Endodermal cell (in vitro differentiated cells): ENCODE results near the gene ACAP2. TPM values are rescaled to one million over a fixed set of nuclear protein-coding genes. Genes with fewer than 3 reads are reported as not detected.

Source experiments
- DNase-seq: peaks from one replicate; pipeline ENCODE4 v3.0.0-alpha.2; 2017
- H3K27ac ChIP-seq: 2 replicates; pipeline ENCODE4 v1.5.1; 2013; ENCODE audit warnings: mild to moderate bottlenecking, low read depth, low read length, moderate library complexity
- H3K27me3 ChIP-seq: 2 replicates; pipeline ENCODE4 v1.6.1; 2013; ENCODE audit warnings: mild to moderate bottlenecking, low read length, moderate library complexity; ENCODE audit not compliant: insufficient read depth, control insufficient read depth, poor library complexity, severe bottlenecking
- H3K36me3 ChIP-seq: 2 replicates; pipeline ENCODE4 v1.7.0; 2013; ENCODE audit warnings: mild to moderate bottlenecking, low read length, moderate library complexity; ENCODE audit not compliant: control insufficient read depth, insufficient read depth
- H3K4me1 ChIP-seq: one replicate; pipeline ENCODE4 v1.7.0; 2013; ENCODE audit warnings: low read length; ENCODE audit not compliant: control insufficient read depth, insufficient read depth
- H3K4me3 ChIP-seq: 2 replicates; pipeline ENCODE4 v1.5.1; 2013; ENCODE audit warnings: mild to moderate bottlenecking, low read length, moderate library complexity
- H3K9ac ChIP-seq: 2 replicates; pipeline ENCODE4 v1.6.1; 2013; ENCODE audit warnings: mild to moderate bottlenecking, low read length, moderate library complexity; ENCODE audit not compliant: poor library complexity, severe bottlenecking; ENCODE audit errors: extremely low read depth
- H3K9me3 ChIP-seq: 2 replicates; pipeline ENCODE4 v1.6.1; 2013; ENCODE audit warnings: mild to moderate bottlenecking, low read length, moderate library complexity; ENCODE audit not compliant: control insufficient read depth
- H3K27ac Mint-ChIP-seq: 2 replicates; pipeline ENCODE4 v1.8.0; 2020; ENCODE audit warnings: mixed read lengths
- H3K27me3 Mint-ChIP-seq: 2 replicates; pipeline ENCODE4 v1.8.0; 2021; ENCODE audit warnings: mild to moderate bottlenecking, mixed read lengths; ENCODE audit not compliant: insufficient read depth
- H3K36me3 Mint-ChIP-seq: 2 replicates; pipeline ENCODE4 v1.8.0; 2020; ENCODE audit warnings: low read depth, mixed read lengths
- H3K4me1 Mint-ChIP-seq: 2 replicates; pipeline ENCODE4 v1.8.0; 2020; ENCODE audit warnings: mixed read lengths
- H3K4me3 Mint-ChIP-seq: 2 replicates; pipeline ENCODE4 v1.8.0; 2020; ENCODE audit warnings: mild to moderate bottlenecking, moderate library complexity, mixed read lengths
- H3K9me3 Mint-ChIP-seq: 2 replicates; pipeline ENCODE4 v1.8.0; 2020; ENCODE audit warnings: mild to moderate bottlenecking, mixed read lengths
- CTCF ChIP-seq: fragments of 200-600 bp; sonication (generic); conservative IDR thresholded peaks from 2 replicates; pipeline ENCODE4 v1.5.0; 2021; ENCODE audit warnings: antibody characterized with exemption, mild to moderate bottlenecking
- WGBS, 2 experiments: methylation state at CpG; one replicate each; pipeline versions ENCODE4 v1.1.5 to v1.1.7; 2013; ENCODE audit warnings: missing lambda C conversion rate in 2 of 2, mixed read lengths in 1 of 2; ENCODE audit not compliant: insufficient coverage in 1 of 2, insufficient read length in 1 of 2; 5-methylcytosine and 5-hydroxymethylcytosine counted together
- total RNA-seq, 2 donors: library from RNA; stranded (reverse); fragmentation: NEBNext Ultra II Directional in 1 of 2; extraction: Animal tissue kit (Norgen Biotek cat#: 25700) in 1 of 2; gene quantifications; 2 replicates in 1 of 2; 3 replicates in 1 of 2; pipeline ENCODE4 v1.2.1, GENCODE V29; 2021

Gene ACAP2
- total RNA-seq, 2 donors from 2014 or later, result 61.9 to 70.5 TPM

GRCh38 chr3:195410546-195410945 lies 32.3 kb downstream of the ACAP2 start:
- TF ChIP-seq CTCF, result no peak
- H3K36me3 Mint-ChIP-seq, result peaks cover 33% of the 10 kb centered on the region
- Histone ChIP-seq H3K36me3 (peaks cover 17% of the 10 kb centered on the region), H3K4me1 (no peaks in the 10 kb centered on the region), H3K9me3 (peaks cover 14% of the 10 kb centered on the region), H3K9ac (no peak overlapping the region), H3K4me3 (no peak overlapping the region), H3K27me3 (no peaks in the 10 kb centered on the region), H3K27ac (no peak overlapping the region)
- DNase-seq, result no peak
- H3K4me3 Mint-ChIP-seq, result no peak overlapping the region
- peaks cover 6% of the 10 kb centered on the region for H3K9me3 Mint-ChIP-seq
- WGBS, 2 experiments, result 91 to 93% methylated on average over 4 of the region's 4 CpGs
- no peak overlapping the region for H3K27ac Mint-ChIP-seq
- peaks cover 3% of the 10 kb centered on the region for H3K4me1 Mint-ChIP-seq
- H3K27me3 Mint-ChIP-seq, result no peaks in the 10 kb centered on the region

DNA sequence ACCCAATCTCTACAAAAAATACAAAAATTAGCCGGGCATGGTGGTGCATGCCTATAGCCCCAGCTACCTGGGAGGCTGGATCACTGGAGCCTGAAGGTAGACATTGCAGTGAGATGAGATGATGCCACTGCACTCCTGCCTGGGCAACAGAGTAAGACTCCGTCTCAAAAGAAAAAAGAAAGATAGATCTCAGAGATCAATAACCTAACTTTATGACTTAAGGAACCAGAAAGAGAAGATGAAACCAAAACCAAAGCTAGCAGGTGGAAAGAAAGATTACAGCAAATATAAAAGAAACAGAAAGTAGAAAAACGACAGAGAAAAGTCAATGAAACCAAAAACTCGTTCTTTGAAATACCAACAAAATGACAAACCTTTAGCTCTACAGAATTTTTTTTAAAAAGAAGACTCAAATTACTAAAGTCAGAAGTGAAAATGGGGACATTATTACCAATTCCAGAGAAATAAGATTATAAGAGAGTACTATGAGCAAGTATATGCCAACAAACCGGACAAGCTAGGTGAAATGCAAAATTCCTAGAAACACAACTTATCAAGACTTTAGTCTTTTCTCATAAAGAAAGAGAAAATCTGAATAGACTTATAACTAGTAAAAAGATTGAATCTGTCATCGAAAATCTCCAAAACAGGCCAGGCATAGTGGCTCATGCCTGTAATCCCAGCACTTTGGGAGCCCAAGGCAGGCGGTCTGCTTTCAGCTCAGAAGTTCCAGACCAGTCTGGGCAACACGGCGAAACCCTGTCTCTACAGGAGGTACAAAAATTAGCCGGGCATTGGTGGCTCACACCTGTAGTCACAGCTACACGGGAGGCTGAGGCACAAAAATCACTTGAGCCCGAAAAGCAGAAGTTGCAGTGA lies 35.0 kb downstream of the ACAP2 start:
- Mint-ChIP-seq H3K27me3 (no peaks in the 10 kb centered on the region), H3K4me3 (no peak overlapping the region), H3K36me3 (peaks cover 33% of the 10 kb centered on the region), H3K27ac (no peak overlapping the region), H3K4me1 (peaks cover 3% of the 10 kb centered on the region), H3K9me3 (peaks cover 6% of the 10 kb centered on the region)
- Histone ChIP-seq H3K4me3 (no peak overlapping the region), H3K9me3 (peaks cover 14% of the 10 kb centered on the region), H3K4me1 (peaks cover 3% of the 10 kb centered on the region), H3K9ac (no peak overlapping the region), H3K27ac (no peak overlapping the region), H3K27me3 (no peaks in the 10 kb centered on the region), H3K36me3 (peaks cover 17% of the 10 kb centered on the region)
- 91 to 93% methylated on average over 7 to 11 of the region's 12 CpGs for WGBS, 2 experiments
- TF ChIP-seq CTCF, result no peak
- DNase-seq, result no peak

- H3K9me3 ChIP-seq, result peaks cover 14% of the 10 kb centered on the region
- H3K4me3 ChIP-seq, result no peak overlapping the region
- peaks cover 7% of the 10 kb centered on the region for H3K4me1 Mint-ChIP-seq
- H3K4me1 ChIP-seq, result peaks cover 3% of the 10 kb centered on the region
- H3K27ac Mint-ChIP-seq, result no peak overlapping the region
- H3K27ac ChIP-seq, result no peak overlapping the region
- DNase-seq, result no peak
- peaks cover 30% of the 10 kb centered on the region for H3K36me3 Mint-ChIP-seq
- no peaks in the 10 kb centered on the region for H3K27me3 ChIP-seq
- H3K36me3 ChIP-seq, result peaks cover 10% of the 10 kb centered on the region
- no peak overlapping the region for H3K9ac ChIP-seq
- WGBS, 2 experiments, result 94 to 100% methylated on average over 1 to 2 of the region's 2 CpGs
- peaks cover 6% of the 10 kb centered on the region for H3K9me3 Mint-ChIP-seq
- no peak overlapping the region for H3K4me3 Mint-ChIP-seq
- TF ChIP-seq CTCF, result no peak
- no peaks in the 10 kb centered on the region for H3K27me3 Mint-ChIP-seq
Measured at GRCh38 chr3:195405651-195406050, 37.2 kb downstream of the ACAP2 start.
